ENCODE data around the gene GNAQ.

GNAQ gene

DNA sequence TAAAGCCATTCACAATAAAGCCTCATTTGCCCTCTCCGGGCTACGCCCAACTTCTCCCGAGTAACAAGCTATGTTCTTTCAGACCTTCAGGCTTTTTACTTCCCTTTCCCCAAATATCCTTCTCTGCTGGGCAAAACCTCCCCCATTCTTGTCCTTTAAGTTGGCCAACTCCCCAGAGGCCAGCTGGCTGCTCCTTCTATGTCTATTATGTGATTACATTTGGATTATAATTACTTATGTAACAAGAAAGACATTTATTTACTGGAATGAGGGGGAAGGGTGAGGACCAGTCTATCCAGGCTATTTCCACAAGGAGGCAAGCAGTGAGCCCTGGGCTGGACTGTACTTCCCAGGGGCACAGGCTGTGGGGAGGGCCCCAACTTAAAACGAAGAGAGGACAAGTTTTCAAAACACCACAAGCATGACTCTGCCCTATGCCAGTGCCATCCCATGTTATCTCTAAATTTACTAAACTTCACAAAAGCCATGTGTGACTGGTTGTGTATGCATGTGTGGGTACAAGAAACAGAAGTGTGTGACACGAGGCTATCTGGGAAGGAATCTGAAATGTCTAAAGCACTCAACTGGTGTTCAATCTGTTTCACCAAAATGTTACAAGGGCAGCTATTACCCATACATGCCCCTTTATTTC lies 84.5 kb downstream of the GNAQ start:
- no peaks in the 10 kb centered on the region for H3K9me3 Mint-ChIP-seq
- no peak overlapping the region for H3K4me3 Mint-ChIP-seq
- TF ChIP-seq, protein P1, sequence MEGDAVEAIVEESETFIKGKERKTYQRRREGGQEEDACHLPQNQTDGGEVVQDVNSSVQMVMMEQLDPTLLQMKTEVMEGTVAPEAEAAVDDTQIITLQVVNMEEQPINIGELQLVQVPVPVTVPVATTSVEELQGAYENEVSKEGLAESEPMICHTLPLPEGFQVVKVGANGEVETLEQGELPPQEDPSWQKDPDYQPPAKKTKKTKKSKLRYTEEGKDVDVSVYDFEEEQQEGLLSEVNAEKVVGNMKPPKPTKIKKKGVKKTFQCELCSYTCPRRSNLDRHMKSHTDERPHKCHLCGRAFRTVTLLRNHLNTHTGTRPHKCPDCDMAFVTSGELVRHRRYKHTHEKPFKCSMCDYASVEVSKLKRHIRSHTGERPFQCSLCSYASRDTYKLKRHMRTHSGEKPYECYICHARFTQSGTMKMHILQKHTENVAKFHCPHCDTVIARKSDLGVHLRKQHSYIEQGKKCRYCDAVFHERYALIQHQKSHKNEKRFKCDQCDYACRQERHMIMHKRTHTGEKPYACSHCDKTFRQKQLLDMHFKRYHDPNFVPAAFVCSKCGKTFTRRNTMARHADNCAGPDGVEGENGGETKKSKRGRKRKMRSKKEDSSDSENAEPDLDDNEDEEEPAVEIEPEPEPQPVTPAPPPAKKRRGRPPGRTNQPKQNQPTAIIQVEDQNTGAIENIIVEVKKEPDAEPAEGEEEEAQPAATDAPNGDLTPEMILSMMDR (IDR thresholded peaks at IDR 0.05): no peak
- no peak for DNase-seq
- H3K36me3 Mint-ChIP-seq (ENCODE audit: low read depth): peaks cover 2% of the 10 kb centered on the region
- peak overlapping the region; percentile 78 for H3K27ac Mint-ChIP-seq
- peaks cover 56% of the 10 kb centered on the region for H3K4me1 Mint-ChIP-seq
- no peaks in the 10 kb centered on the region for H3K27me3 Mint-ChIP-seq (ENCODE audit: low read depth, poor library complexity)

DNA sequence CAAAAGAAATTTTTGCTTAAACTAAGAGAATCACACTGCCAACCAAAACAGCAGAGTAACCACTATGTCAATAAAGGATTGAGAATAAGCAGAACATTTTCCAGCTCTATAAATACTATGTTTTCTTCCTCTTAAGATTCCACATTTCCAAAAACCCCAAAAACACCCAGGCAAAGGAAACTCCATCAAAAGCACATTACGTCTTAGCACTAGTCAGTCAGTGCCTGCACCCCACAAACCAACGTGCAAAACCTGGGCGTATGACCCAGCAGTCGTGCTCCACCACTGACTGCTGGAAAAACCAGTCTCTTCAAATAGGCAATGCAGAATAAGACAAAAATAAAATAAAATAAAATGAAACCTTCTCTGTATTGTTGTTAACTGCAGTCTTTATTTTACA lies 85.3 kb downstream of the GNAQ start:
- Mint-ChIP-seq H3K4me3 (no peak overlapping the region), H3K36me3 (ENCODE audit: low read depth) (peaks cover 10% of the 10 kb centered on the region), H3K4me1 (peaks cover 52% of the 10 kb centered on the region), H3K27me3 (ENCODE audit: low read depth, poor library complexity) (no peaks in the 10 kb centered on the region), H3K27ac (no peak overlapping the region), H3K9me3 (no peaks in the 10 kb centered on the region)
- no peak for DNase-seq
- TF ChIP-seq, protein P1 (IDR thresholded peaks at IDR 0.05): no peak

DNA sequence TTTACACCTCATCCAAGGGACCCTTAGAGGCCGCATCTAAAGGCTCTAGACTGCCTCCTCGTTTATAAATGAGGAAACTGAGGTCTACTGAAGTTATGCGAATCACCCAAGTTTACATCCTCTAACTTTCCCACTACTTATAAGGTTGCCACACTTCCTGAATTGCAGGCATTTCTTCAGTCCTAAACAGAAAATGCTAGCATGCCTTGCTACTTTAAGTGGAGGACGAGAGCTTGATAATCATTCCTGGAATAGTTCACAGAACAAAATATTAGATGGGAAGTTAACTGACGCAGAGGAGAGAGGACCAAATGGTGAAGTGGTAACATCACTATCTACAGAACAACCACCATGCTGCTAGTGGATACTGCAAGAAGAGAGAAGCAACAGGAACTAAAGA lies 85.8 kb downstream of the GNAQ start:
- DNase-seq: no peak
- H3K9me3 Mint-ChIP-seq: no peaks in the 10 kb centered on the region
- no peak overlapping the region for H3K4me3 Mint-ChIP-seq
- peaks cover 10% of the 10 kb centered on the region for H3K36me3 Mint-ChIP-seq (ENCODE audit: low read depth)
- H3K4me1 Mint-ChIP-seq: peaks cover 52% of the 10 kb centered on the region
- H3K27ac Mint-ChIP-seq: peak overlapping the region; percentile 8
- H3K27me3 Mint-ChIP-seq (ENCODE audit: low read depth, poor library complexity): no peaks in the 10 kb centered on the region
- TF ChIP-seq, protein P1 (IDR thresholded peaks at IDR 0.05): no peak

DNA sequence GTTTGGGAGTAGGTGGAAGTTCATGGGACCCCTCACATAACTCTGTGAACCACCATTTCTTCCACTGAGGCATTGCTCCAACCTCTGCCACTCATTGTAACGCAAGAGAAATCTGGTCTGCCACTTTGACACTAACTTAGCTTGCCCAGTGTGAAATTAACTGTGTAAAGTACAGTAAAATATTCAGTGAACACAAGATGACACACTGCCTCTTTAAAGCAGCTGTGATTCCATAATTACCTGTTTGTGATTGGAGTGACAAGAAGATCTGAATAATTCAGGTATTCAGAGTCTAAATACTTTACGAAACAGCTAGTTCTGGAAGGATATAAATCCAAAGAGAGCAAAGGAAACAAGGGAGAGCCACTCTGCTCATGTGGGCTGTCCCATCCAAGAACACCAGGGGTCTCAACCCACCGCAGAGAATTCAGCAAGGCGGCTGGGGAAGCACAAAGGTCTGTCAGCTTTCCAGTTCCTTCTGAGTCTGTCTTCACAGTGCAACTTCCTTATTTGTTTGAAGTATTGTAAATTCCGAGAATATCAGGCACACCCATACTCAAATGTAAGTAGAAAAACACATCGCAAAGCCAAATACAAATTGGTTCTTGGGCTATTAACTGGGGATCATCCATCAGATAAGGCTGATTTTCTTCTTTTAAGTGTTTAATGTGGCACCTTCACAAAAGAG lies 86.9 kb downstream of the GNAQ start:
- Mint-ChIP-seq H3K27me3 (ENCODE audit: low read depth, poor library complexity) (peaks cover 2% of the 10 kb centered on the region), H3K36me3 (ENCODE audit: low read depth) (peaks cover 14% of the 10 kb centered on the region), H3K4me3 (no peak overlapping the region), H3K9me3 (no peaks in the 10 kb centered on the region), H3K27ac (peak overlapping the region; percentile 81), H3K4me1 (peaks cover 44% of the 10 kb centered on the region)
- peak; percentile 12 for DNase-seq
- TF ChIP-seq, protein P1 (IDR thresholded peaks at IDR 0.05): peak; percentile 23

DNA sequence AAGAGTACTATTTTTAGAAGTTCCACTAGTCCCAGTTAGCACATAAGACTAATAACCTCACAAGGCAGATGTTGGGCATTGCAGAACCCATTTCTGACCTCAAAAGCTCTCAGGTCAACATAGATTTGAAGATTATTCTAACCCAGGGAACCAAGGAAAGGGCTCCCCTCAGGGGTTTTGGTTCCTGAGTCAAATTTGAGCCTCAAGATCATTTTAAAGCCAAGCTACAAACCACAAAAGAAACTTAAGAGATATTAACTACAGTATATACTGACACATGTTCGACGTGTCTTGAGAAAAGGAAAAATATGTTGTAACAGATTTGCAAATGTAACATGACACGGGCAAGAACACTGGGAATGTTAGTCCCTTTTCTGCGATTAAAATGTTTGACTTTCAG lies 88.6 kb downstream of the GNAQ start:
- DNase-seq: no peak
- Mint-ChIP-seq H3K27me3 (ENCODE audit: low read depth, poor library complexity) (peaks cover 2% of the 10 kb centered on the region), H3K4me3 (no peak overlapping the region), H3K36me3 (ENCODE audit: low read depth) (peaks cover 20% of the 10 kb centered on the region), H3K9me3 (no peaks in the 10 kb centered on the region), H3K4me1 (peaks cover 35% of the 10 kb centered on the region), H3K27ac (peak overlapping the region; percentile 81)
- TF ChIP-seq, protein P1 (IDR thresholded peaks at IDR 0.05): no peak
